Renal cortex interstitium (tissue), 11 donors: Measurements from ENCODE around the gene RAMP1. TPM values are rescaled to one million over a fixed set of nuclear protein-coding genes. Genes with fewer than 3 reads are reported as not detected.
"Not testable (repeated sequence)": the region's sequence is repeated elsewhere in the genome, so short reads cannot be mapped to it uniquely, and the experiment has no call there.

Source experiments
- DNase-seq, 11 donors: peaks; one replicate each; pipeline ENCODE4 v3.0.0-alpha.2; 2013; ENCODE audit warnings: low read depth in 9 of 11, low spot score in 4 of 11; ENCODE audit errors: extremely low read depth in 1 of 11
- polyA plus RNA-seq, 3 donors: library from polyadenylated mRNA; unstranded; fragments of 120-200 nt; gene quantifications; one replicate each; pipeline ENCODE4 v1.2.1, GENCODE V29; 2013; ENCODE audit not compliant: insufficient read length in 3 of 3

RAMP1 gene
- polyA plus RNA-seq, 3 donors: 2.3 to 4.5 (median 3.5) TPM

DNA sequence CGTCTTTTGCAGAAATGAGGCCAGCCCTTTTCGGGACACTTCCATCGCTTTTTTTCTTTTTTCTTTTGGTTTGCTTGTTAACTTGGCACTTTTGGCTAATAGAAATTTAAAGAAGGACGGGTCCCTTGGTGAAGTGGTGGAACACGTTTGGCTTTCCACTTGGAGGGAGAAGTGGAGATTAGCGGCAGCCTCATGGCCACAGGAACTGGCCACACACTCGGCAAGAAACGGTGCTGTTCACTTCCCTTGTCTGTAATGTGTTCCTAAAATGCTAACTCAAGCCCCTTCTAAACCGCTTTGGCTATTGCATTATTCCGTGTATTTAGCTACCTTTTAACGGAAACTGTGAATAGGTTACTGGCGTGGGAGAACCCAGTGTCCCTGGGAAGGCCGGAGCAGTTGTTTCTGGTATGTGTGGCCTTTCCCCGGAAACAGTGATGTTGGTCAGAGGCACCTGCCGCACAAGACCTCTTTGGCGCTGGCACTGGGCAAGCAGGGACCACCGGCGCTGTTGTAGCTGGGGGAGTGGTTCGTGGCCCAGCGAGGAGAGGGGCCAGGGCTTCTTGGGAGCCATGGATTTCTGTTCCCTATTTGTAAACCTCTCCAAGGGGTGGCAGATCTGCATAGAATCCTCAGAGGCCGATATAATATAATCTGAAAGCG, 981 bp downstream of the RAMP1 start:
- no peak for DNase-seq

GRCh38 chr2:237861875-237862527, 2.6 kb downstream of the RAMP1 start:
- DNase-seq: no peak

GRCh38 chr2:237862528-237862895, 3.1 kb downstream of the RAMP1 start:
- DNase-seq: no peak

GRCh38 chr2:237863102-237863511, 3.7 kb downstream of the RAMP1 start:
- DNase-seq: no peak

DNA sequence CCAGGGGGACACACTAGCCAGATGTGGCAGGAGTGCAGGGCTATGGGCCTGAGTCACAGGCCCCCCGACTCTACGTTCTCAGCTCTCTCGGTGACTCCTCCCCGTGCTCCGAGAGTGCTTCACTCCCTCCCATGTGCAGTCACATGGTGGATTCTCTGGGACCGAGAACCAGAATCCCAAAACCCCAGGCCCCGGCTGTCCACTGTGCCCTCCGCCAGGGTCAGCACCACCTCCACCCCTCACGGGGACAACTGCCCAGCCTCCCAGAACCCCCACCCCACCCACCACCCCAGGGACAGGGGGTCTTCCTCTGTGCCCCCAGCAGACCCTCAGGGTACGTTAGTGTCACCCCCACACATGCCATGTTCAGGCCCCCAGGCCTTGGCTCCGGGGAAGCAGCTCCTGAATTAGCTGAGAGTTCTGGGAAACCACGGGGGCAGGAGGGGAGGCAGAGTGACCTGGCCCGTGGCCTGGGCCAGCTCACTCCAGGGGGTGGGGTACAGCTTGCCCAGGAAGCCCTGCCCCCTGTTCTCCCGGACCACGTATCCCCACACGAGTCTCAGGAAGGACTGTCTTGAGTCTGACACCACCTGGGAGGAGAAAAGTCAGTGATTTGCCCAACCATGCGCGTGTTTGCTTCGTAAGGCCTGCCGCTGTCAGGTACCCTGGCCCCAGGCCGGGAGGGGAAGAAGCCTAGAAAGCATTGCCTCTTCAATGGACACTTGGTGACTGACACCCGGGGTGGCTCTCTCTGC, 4.4 kb downstream of the RAMP1 start:
- DNase-seq: no peak

- DNase-seq: no peak
Observed at GRCh38 chr2:237864444-237864931, 5.1 kb downstream of the RAMP1 start.

DNA sequence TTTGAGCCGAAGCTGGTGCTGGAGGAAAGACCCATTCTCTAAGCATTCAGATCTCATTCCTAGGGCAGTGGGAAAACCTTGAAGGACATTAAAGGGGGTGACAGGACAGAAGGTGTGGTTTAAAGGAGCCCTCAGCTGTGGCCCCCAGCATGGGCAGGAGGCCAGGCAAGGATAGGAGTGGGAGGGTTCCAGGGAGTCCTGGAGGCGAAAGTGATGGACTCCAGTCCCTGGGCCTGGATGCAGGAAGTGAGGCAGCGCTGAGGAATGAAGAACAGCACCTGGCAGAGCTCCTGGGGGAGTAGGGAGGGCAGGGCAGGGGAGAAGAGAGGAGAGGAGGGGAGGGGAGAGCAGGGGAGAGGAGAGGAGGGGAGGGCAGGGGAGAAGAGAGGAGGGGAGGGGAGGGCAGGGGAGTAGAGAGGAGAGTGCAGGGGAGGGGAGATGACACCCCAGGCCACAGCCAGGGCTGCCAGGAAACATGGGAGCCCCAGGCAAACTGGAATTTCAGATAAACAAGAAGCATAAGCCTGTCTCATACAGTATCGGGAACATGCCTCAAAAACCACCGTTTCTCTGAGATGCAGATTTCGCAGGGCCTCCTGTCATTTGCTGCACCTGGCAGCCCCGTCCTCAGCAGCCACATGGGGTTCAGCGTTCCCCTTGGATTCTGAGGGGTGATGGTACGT, 5.7 kb downstream of the RAMP1 start:
- DNase-seq: no peak

DNA sequence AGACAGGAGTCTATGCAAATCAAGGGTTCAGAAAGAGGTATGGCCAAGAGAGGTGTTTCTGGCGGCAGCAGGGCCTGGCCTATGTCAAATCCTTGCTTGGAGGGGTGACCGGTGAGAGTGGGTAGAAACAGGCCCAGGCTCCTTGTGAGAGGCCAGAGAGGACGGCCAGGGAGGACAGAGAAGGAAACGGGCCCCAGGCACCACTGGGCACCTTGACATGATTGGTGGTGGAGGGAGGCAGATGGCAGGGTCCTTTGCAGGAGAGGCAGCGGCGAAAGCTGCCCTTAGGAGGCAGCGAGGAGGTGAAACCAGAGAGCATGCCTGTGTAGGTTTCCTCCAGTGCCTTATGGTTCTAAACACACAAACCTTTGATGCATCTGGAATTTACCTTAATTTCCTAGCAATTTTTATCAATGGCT, 6.2 kb downstream of the RAMP1 start:
- DNase-seq: no peak

DNA sequence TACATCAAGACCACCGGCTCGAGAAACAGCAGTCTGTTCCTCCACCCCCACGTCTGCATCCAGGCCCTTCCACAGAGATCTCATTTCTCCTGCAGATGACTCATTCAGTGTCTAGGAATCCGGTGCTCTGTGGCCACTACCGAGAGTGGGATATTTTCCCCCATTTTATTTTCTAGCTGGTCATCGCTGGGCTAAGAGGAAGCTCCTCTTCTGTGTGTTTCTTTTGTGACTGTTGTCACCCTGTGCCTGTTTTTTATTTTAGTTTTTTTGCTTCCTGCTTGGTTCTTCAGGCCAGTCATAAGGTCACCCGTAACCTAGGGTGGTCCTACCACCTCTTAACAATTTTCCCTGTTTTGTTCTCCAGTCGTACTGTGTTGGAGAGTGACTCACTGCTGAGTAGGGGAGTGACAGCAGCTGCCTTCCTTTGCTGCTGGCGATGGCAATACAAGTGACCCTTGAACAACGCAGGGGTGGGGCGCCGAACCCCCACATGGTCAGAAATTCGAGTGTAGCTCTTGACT, 6.7 kb downstream of the RAMP1 start:
- no peak for DNase-seq

- no peak for DNase-seq
Observed at GRCh38 chr2:237867465-237867864, 8.0 kb downstream of the RAMP1 start.

GRCh38 chr2:237868074-237868473, 8.7 kb downstream of the RAMP1 start:
- DNase-seq: not testable (repeated sequence)

DNA sequence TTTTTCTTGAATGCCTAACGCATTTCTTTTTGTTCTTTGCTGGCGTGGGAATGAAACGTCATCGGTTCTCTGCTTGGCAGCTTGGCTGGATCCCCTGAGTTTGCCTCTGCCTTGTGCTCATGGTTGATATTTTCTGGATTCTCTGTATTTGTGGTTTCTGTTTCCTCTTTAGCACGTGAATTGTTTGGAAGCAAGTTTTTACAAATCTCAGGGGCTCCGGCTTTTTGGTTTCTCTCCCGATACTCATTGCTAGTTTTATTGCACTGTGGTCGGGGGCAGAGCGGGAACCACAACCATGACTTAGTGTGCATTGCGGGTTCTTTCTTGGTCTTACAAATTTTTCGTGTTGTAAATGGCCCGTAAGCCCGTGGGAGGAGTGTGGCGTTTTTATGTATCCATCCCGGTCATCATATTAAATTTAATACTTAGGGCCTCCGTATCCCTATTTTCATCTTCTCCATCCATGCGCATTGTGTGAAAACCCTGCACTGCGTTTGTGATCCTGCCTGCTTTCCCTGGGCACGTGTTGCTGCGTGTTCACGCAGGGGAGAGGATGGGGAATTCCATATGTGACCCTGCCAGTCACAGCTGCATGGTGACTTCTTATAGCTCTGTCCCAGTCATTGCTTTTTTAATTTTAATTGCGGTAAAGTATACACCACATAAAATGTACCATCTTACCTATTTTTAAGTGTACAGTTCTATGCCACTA, 9.4 kb downstream of the RAMP1 start:
- no peak for DNase-seq

DNA sequence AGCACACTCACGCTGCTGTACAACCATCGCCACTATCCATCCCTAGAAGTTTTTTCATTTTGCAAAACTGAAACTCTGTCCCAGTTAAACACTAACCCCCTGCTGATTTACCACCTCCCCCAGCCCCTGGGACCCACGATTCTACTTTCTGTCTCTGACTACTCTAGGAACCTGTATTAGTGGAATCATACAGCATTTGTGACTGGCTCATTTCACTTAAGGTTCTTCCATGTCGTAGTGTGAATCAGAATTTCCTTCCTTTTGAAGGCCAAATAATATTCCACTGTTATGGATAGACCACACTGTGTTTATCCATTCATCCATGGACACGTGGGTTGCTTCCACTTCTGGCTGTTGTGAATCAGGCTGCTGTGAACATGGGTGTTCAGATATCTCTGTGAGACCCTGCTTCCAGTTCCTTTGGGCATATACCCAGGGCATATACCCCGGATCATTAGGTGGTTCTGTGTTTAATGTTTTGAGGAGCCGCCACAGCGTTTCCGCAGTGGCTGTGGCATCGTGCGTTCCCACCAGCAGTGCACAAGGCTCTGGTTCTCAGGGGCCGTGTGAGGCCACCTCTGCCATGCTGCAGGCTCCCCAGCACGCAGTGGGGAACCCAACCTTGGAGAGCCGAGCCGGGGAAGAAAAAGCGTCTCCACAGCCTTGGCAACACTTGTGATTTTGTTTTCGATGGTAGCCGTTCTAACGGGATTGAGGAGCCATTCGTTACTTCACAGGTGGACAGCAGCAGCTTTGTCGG, 10.1 kb downstream of the RAMP1 start:
- no peak for DNase-seq

- no peak for DNase-seq
Observed at GRCh38 chr2:237870126-237870525, 10.7 kb downstream of the RAMP1 start.

- DNase-seq: no peak
Observed at GRCh38 chr2:237870754-237871651, 11.6 kb downstream of the RAMP1 start.

DNA sequence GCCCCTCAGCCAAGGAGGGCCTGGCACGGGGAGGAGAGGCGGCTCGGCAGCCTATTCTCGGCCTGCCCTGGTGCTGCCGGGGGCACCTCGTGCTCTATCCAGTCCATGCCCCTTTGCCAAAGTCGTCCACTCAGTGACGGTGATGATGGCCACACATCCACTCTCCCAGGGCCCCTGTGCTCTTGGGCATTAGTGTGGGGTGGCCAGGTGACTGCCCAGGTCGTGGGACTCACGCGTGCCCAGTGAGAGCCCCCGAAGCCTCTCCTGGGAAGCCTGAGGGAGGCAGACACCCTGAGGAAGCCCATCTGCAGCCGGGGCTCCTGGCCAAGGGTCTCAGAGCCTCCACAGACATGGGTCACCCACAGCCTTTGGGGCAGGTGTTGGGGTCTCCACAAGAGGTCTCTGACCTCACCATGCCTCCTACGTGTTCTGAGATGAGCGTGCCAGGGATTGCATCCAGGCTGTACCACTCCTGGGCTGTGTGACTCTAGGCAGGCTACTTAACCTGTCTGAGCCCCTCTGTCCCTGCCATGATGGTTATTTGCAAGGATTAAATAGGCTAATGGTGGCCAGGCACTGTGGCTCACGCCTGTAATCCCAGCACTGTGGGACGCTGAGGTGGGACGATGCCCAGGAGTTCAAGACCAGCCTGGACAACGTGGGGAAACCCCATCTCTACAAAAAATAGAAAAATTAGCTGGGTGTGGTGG, 12.9 kb downstream of the RAMP1 start:
- no peak for DNase-seq
